Measurements from ENCODE around the gene MRPS7.

The MRPS7 gene

DNA sequence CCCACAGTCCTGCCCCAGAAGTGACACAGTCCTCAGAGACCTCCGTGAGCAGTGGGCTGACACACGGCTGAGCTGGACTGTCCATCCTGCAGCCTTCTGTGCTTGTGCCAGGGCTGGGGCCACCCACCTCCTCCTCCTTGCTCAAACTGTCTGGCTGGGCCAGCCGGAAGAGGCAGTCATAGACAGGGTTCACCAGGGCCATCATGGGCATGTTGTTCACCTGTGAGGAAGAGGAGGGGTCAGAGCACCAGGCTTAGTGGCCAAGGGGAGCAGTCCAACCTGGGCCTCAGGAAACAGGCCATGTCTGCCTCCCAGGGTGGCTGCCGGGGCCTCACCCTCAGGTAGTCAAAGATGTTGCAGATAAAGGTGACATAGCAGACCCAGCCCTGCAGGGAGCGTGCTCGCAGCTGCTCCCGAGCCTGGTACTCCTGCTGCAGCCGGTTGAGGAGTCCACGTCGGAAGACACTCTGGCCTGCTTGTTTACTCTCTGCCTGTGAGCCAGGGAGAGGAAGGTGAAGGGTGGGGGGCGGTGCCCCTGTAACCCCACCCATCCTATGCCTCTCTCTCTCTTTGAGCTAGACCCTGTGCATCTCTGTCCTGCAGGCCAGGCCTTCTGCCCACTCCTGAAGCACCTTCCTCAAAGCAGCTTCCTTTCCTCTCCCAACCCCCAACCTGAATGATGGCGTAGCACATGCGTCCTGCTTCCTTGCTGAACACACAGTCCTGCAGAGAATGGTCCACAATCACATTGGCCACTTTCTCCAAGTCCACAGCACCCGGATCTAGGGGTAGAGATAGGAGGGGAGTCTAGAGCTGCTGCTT lies 5.9 kb downstream of the MRPS7 start:
- TF ChIP-seq, protein P1, sequence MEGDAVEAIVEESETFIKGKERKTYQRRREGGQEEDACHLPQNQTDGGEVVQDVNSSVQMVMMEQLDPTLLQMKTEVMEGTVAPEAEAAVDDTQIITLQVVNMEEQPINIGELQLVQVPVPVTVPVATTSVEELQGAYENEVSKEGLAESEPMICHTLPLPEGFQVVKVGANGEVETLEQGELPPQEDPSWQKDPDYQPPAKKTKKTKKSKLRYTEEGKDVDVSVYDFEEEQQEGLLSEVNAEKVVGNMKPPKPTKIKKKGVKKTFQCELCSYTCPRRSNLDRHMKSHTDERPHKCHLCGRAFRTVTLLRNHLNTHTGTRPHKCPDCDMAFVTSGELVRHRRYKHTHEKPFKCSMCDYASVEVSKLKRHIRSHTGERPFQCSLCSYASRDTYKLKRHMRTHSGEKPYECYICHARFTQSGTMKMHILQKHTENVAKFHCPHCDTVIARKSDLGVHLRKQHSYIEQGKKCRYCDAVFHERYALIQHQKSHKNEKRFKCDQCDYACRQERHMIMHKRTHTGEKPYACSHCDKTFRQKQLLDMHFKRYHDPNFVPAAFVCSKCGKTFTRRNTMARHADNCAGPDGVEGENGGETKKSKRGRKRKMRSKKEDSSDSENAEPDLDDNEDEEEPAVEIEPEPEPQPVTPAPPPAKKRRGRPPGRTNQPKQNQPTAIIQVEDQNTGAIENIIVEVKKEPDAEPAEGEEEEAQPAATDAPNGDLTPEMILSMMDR (IDR thresholded peaks at IDR 0.05; ENCODE audit: borderline replicate concordance, insufficient read depth, low read depth, low read length): no peak
- no peak overlapping the region for H3K4me3 ChIP-seq (ENCODE audit: low read depth, low read length)

DNA sequence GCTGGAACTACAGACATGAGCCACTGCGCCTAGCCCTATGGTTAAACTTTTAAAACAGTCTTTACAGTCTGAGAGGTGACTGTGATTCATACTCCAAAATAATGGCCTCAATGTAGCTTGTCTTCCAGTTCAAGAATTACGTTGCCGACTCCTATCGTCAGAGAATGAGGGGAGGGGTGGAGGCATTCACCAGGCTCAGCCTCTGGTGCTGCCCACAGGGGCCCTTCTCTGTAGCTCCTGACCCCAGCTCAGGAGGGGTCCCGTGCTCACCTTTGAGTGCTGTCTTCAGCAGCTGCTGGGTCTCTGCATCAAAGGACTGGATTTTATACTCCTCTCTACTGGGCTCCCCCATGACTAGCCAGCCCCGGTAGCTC lies 8.2 kb downstream of the MRPS7 start:
- TF ChIP-seq, protein P1 (IDR thresholded peaks at IDR 0.05; ENCODE audit: borderline replicate concordance, insufficient read depth, low read depth, low read length): no peak

DNA sequence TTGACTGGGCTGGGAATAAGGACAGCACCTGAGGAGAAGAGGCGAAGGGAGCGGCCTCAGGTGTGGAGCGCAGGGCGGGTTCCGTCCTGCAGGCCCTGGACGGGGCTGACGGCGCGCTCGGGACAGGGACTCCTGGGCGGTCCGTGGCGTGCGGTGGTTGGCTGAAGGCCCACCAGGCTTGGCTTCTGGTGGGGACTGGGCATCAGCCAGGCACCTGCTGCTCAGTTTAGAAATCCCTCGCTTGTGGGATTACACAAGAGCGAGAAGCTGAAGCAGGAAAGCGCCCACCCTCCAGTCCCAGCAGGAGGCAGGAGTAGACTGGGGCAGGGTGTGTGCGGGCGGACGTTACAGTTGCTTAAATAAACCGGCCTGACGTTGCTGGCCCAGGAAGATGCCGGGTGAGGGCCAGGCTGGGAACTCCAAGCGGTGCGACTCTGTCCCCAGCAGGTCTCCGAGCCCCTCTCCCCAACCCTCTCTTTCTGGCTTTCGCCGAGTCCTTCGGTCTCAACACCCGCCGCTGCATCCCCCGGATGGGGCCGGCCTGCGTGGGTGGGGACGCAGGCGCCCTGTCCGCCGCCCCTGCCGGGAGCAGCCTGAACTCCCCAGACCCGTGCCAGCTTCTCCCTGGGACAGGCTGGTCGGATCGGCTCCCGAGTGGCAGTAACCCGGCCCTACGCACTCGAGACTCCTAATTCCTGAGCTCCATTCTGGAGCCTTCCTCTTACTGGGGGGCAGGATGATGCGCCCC lies 8.7 kb downstream of the MRPS7 start:
- TF ChIP-seq, protein P1 (IDR thresholded peaks at IDR 0.05; ENCODE audit: borderline replicate concordance, insufficient read depth, low read depth, low read length): peak; percentile 58

More for the DNA sequence above, 8.2 kb downstream of the MRPS7 start:
- H3K4me3 ChIP-seq (ENCODE audit: low read depth, low read length): peak overlapping the region; percentile 88

DNA sequence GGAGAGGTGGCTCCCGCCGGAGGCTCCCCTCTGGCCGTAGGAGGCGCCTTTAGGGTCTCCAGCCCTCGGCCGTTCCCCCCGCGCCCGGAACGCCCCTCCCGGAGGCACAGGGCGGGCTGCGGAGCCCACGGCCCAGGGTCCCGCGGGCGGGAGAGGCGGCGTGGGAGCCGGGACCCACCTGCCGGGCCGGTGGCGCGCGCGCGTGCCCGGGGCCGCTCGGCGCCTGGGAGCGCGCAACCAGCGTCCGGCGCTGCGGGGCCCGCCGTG lies 9.2 kb downstream of the MRPS7 start, which contains the start of gene MIF4GD:
TSS of gene MIF4GD (minus strand) at position 266 of the 267 bp plus-strand sequence. CDS start 1,036 bp downstream, outside the sequence.
- TF ChIP-seq, protein P1 (IDR thresholded peaks at IDR 0.05; ENCODE audit: borderline replicate concordance, insufficient read depth, low read depth, low read length): no peak

More for the DNA sequence above, 8.7 kb downstream of the MRPS7 start:
- H3K4me3 ChIP-seq (ENCODE audit: low read depth, low read length): peak overlapping the region; percentile 88

DNA sequence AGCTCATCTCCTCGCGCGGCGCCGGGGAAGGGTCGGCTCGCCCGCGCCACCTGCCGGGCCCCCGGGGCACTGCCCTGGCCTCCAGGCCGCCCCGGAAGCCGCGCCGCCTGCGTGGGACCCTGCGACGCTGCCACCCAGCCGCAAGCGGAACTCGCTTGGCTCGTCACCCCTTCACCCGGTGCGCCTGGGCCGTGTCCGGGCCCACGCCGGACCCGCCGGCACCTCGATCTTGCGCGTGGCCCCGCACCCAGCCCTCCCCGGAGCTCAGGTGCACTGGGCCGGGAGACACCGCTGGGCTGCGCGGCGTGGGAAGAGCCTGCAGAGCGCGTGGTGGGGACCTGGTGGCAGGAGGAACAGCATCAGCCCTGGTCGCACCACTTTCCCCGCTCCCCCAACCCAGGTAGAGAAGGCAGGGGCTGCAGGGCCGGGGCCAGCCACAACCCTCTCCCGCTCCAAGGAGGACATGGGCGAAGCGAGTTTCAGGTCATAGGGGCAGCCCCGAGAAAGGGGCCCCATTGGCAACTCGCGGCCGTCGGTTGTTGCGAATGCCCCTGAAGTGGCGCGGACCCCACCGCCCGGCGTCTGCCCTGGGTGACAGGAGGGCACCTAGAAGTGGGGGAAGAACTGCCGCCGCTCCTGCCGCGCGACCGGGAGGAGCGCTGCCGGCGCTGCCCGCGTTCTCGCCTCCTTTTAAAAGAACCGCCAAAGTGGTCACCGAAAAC lies 9.7 kb downstream of the MRPS7 start:
- H3K4me3 ChIP-seq (ENCODE audit: low read depth, low read length): peak overlapping the region; percentile 89
- TF ChIP-seq, protein P1 (IDR thresholded peaks at IDR 0.05; ENCODE audit: borderline replicate concordance, insufficient read depth, low read depth, low read length): peak; percentile 90

More for the DNA sequence above, 9.2 kb downstream of the MRPS7 start, which contains the start of gene MIF4GD:
- peak within 1 kb of the TSS; percentile 89 for H3K4me3 ChIP-seq (ENCODE audit: low read depth, low read length)

DNA sequence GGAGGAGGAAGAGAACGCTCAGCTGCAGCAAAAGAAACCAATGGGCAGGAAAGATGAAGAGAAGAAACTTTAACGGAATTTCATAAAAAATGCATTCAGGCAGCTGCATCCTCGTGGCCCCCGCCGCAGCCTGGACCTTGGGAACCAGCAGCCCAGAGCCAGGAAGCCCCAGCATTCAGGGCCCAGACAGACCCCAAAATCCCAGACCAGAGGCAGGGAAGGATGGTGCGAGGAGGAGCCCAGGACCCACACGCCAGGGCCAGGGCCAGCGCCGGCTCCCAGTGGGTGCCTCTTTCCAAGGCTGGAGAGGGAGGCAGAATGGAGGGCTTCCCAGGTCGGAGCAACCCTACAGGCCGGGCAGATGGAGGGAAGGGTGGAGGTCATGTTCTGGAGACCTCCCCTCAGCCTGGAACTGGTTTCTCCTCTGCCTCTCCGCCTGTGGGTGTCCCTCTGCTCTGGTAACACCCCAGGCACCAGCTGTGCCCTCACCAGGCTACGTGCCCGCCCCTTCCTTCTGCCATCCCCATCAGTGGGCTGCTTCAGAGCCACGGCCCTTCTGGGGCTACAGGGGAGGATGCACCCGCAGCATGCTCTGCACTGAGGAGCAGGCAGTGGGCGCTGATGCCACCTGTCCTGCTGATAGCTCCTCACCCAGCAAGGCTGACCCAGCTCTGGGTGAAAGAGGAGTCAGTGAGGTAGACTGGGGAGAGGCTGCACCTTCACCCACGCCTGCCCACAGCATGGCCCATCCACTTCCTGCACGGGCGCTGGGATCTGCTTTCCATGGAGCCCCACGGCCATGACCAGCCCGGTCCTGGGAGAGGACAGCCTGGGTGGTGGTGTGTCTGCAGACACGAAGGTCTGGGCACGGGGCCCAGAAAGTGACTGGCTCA lies 10.5 kb downstream of the MRPS7 start:
- peak overlapping the region; percentile 89 for H3K4me3 ChIP-seq (ENCODE audit: low read depth, low read length)
- TF ChIP-seq, protein P1 (IDR thresholded peaks at IDR 0.05; ENCODE audit: borderline replicate concordance, insufficient read depth, low read depth, low read length): no peak
